GM23338 (cell line): ENCODE results near the gene PTPRN2. TPM values are rescaled to one million over a fixed set of nuclear protein-coding genes. Genes with fewer than 3 reads are reported as not detected.

Experiments used
- ATAC-seq: fragments of 200-7000 bp; cut with Tn5 transposase; 3 replicates; pipeline ENCODE4 v1.9.1; 2020
- DNase-seq: peaks from one replicate; pipeline ENCODE4 v3.0.0-alpha.2; 2015; ENCODE audit warnings: low spot score
- H2AFZ ChIP-seq: fragments of 200-600 bp; sonication (generic); 2 replicates; pipeline ENCODE4 v1.8.0; 2016; ENCODE audit warnings: antibody characterized with exemption, mild to moderate bottlenecking, moderate library complexity
- H3F3A ChIP-seq: fragments of 200-600 bp; sonication (generic); replicated peaks from 2 replicates; pipeline ENCODE4 v1.8.0; 2017; ENCODE audit warnings: antibody characterized with exemption, mixed run types, low read depth
- H3K27ac ChIP-seq: fragments of 200-600 bp; sonication (generic); 2 replicates; pipeline ENCODE4 v1.6.1; 2016; ENCODE audit warnings: low read depth
- H3K27me3 ChIP-seq: fragments of 200-600 bp; sonication (generic); 2 replicates; pipeline ENCODE4 v1.8.0; 2016; ENCODE audit warnings: mild to moderate bottlenecking, mixed run types, moderate library complexity; ENCODE audit not compliant: insufficient read depth
- H3K36me3 ChIP-seq: fragments of 200-600 bp; sonication (generic); 2 replicates; pipeline ENCODE4 v1.8.0; 2016; ENCODE audit warnings: mild to moderate bottlenecking; ENCODE audit not compliant: insufficient read depth
- H3K4me1 ChIP-seq: fragments of 200-600 bp; sonication (generic); 2 replicates; pipeline ENCODE4 v1.8.0; 2016; ENCODE audit warnings: mild to moderate bottlenecking, moderate library complexity; ENCODE audit not compliant: insufficient read depth
- H3K4me2 ChIP-seq: fragments of 200-600 bp; sonication (generic); 2 replicates; pipeline ENCODE4 v1.7.1; 2017; ENCODE audit warnings: mixed run types
- H3K4me3 ChIP-seq: fragments of 200-600 bp; sonication (generic); 2 replicates; pipeline ENCODE4 v1.6.1; 2016; ENCODE audit warnings: mixed run types
- H3K79me2 ChIP-seq: fragments of 200-600 bp; sonication (generic); replicated peaks from 2 replicates; pipeline ENCODE4 v1.8.0; 2017; ENCODE audit warnings: mild to moderate bottlenecking; ENCODE audit not compliant: insufficient read depth
- H3K9me2 ChIP-seq: fragments of 200-600 bp; sonication (generic); 2 replicates; pipeline ENCODE4 v1.8.0; 2017; ENCODE audit not compliant: insufficient read depth
- H4K20me1 ChIP-seq: fragments of 200-600 bp; sonication (generic); replicated peaks from 2 replicates; pipeline ENCODE4 v1.8.0; 2017; ENCODE audit warnings: mild to moderate bottlenecking; ENCODE audit not compliant: insufficient read depth
- H3K27ac Mint-ChIP-seq: 2 replicates; pipeline ENCODE4 v1.8.0; 2020; ENCODE audit warnings: inconsistent platforms, mild to moderate bottlenecking, moderate library complexity, mixed read lengths
- H3K27me3 Mint-ChIP-seq: 3 replicates; pipeline ENCODE4 v1.8.0; 2022; ENCODE audit warnings: low read depth, mild to moderate bottlenecking, moderate library complexity, mixed read lengths, inconsistent platforms; ENCODE audit not compliant: insufficient read depth, poor library complexity
- H3K36me3 Mint-ChIP-seq: 3 replicates; pipeline ENCODE4 v1.8.0; 2021; ENCODE audit warnings: low read depth, mild to moderate bottlenecking, inconsistent platforms, moderate library complexity, mixed read lengths
- H3K4me1 Mint-ChIP-seq: 3 replicates; pipeline ENCODE4 v1.8.0; 2020; ENCODE audit warnings: mild to moderate bottlenecking, inconsistent platforms, mixed read lengths
- H3K4me3 Mint-ChIP-seq: 3 replicates; pipeline ENCODE4 v1.8.0; 2021; ENCODE audit warnings: moderate library complexity, mild to moderate bottlenecking, inconsistent platforms, mixed read lengths
- H3K9me3 Mint-ChIP-seq: 3 replicates; pipeline ENCODE4 v1.8.0; 2020; ENCODE audit warnings: moderate library complexity, mild to moderate bottlenecking, inconsistent platforms, mixed read lengths
- CREB1 ChIP-seq: fragments of 250-450 bp; sonication (Bioruptor Pico); IDR thresholded peaks from 2 replicates; pipeline ENCODE4 v1.5.0; 2020; ENCODE audit warnings: low read depth, mild to moderate bottlenecking, moderate library complexity
- CTCF ChIP-seq, 2 experiments: fragments of 200-600 bp in 1 of 2; sonication (generic) in 1 of 2; conservative IDR thresholded peaks; 2 replicates each; pipeline versions ENCODE4 v1.5.1 to v1.6.1; 2016 to 2017; ENCODE audit warnings: antibody characterized with exemption in 2 of 2, low read depth in 2 of 2, mild to moderate bottlenecking in 2 of 2, moderate library complexity in 1 of 2
- ETS1 ChIP-seq: IDR thresholded peaks from 2 replicates; pipeline ENCODE4 v1.6.1; 2016; ENCODE audit warnings: antibody characterized with exemption
- EZH2 ChIP-seq: fragments of 200-600 bp; sonication (generic); IDR thresholded peaks from one replicate; pipeline ENCODE4 v1.8.0; 2017; ENCODE audit warnings: antibody characterized with exemption, mild to moderate bottlenecking, low read depth; ENCODE audit not compliant: unreplicated experiment
- EZH2phosphoT487 ChIP-seq: fragments of 200-600 bp; sonication (generic); IDR thresholded peaks from one replicate; pipeline ENCODE4 v1.8.1; 2018; ENCODE audit warnings: antibody characterized with exemption; ENCODE audit not compliant: unreplicated experiment
- JUNB ChIP-seq: IDR thresholded peaks from one replicate; pipeline ENCODE4 v1.6.1; 2016; ENCODE audit warnings: antibody characterized with exemption; ENCODE audit not compliant: unreplicated experiment
- NANOG ChIP-seq: IDR thresholded peaks from 2 replicates; pipeline ENCODE4 v1.6.1; 2016; ENCODE audit warnings: antibody characterized with exemption, borderline replicate concordance
- POLR2AphosphoS5 ChIP-seq: IDR thresholded peaks from 2 replicates; pipeline ENCODE4 v1.6.1; 2016; ENCODE audit warnings: antibody characterized with exemption, low read depth
- STAT1 ChIP-seq: IDR thresholded peaks from one replicate; pipeline ENCODE4 v1.6.1; 2016; ENCODE audit warnings: antibody characterized with exemption; ENCODE audit not compliant: unreplicated experiment
- ZNF114 ChIP-seq: fragments of 250-450 bp; sonication (Bioruptor Pico); IDR thresholded peaks from 2 replicates; pipeline ENCODE4 v1.5.0; 2020; ENCODE audit warnings: mild to moderate bottlenecking, moderate library complexity
- ZNF331 ChIP-seq: fragments of 250-450 bp; sonication (Bioruptor Pico); IDR thresholded peaks from 2 replicates; pipeline ENCODE4 v1.5.0; 2020; ENCODE audit warnings: low read depth, mild to moderate bottlenecking, moderate library complexity
- ZNF462 ChIP-seq: fragments of 250-450 bp; sonication (Bioruptor Pico); IDR thresholded peaks from 2 replicates; pipeline ENCODE4 v1.5.0; 2020; ENCODE audit warnings: mild to moderate bottlenecking, moderate library complexity
- polyA plus RNA-seq: library from polyadenylated mRNA; unstranded; fragments of >200 nt; fragmentation: Nextera tagmentation; extraction: Ambion mirVana; gene quantifications from 2 replicates; pipeline ENCODE4 v1.2.1, GENCODE V29; 2016
- total RNA-seq: library from RNA; depleted of rRNA; stranded (reverse); fragments of >200 nt; shearing (Covaris generic); gene quantifications from 2 replicates; pipeline ENCODE4 v1.2.3, GENCODE V29; 2014
- TF ChIP-seq, protein P1 (sequence below): IDR thresholded peaks from one replicate; pipeline ENCODE4 v1.6.1; 2018; ENCODE audit warnings: antibody characterized with exemption; ENCODE audit not compliant: unreplicated experiment

The PTPRN2 gene
- total and polyA plus RNA-seq, 2 experiments from 2014 or later = 0.87 to 4.0 TPM

DNA sequence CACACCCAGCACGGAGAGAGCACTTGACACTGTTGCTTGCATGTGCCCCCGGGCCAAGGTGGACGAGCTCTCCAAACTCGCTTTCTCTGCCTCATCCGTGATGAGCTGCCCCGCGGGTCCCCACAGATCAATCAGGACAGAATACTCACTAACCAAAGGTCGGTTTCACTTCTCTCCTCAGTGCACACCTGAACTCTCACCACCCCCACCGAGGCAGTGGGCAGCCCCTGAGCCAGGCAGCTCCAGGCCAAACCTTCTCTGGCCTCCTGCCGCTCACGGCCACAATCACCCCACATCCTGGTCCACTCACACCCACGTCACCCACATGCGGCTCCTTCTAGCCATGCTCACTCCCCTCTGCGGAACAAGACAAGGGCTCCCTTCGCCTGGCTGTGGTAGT, 806.9 kb downstream of the PTPRN2 start:
- H3K27ac Mint-ChIP-seq = no peak overlapping the region
- Histone ChIP-seq H3K27me3 (no peaks in the 10 kb centered on the region), H4K20me1 (no peaks in the 10 kb centered on the region), H3K9me2 (no peaks in the 10 kb centered on the region), H3K4me3 (no peak overlapping the region), H3F3A (no peaks in the 10 kb centered on the region), H3K79me2 (no peaks in the 10 kb centered on the region), H3K4me2 (no peak overlapping the region), H3K4me1 (no peaks in the 10 kb centered on the region), H3K27ac (no peak overlapping the region), H3K36me3 (no peaks in the 10 kb centered on the region), H2AFZ (no peak overlapping the region)
- peaks cover 12% of the 10 kb centered on the region for H3K27me3 Mint-ChIP-seq
- ATAC-seq = no peak
- H3K4me3 Mint-ChIP-seq = no peak overlapping the region
- peaks cover 89% of the 10 kb centered on the region for H3K9me3 Mint-ChIP-seq
- peaks cover 50% of the 10 kb centered on the region for H3K36me3 Mint-ChIP-seq
- no peak for TF ChIP-seq ZNF462 (CRISPR knock-in tag)
- TF ChIP-seq ZNF114 = no peak
- no peak for TF ChIP-seq ETS1
- TF ChIP-seq NANOG = no peak
- TF ChIP-seq, protein P1, sequence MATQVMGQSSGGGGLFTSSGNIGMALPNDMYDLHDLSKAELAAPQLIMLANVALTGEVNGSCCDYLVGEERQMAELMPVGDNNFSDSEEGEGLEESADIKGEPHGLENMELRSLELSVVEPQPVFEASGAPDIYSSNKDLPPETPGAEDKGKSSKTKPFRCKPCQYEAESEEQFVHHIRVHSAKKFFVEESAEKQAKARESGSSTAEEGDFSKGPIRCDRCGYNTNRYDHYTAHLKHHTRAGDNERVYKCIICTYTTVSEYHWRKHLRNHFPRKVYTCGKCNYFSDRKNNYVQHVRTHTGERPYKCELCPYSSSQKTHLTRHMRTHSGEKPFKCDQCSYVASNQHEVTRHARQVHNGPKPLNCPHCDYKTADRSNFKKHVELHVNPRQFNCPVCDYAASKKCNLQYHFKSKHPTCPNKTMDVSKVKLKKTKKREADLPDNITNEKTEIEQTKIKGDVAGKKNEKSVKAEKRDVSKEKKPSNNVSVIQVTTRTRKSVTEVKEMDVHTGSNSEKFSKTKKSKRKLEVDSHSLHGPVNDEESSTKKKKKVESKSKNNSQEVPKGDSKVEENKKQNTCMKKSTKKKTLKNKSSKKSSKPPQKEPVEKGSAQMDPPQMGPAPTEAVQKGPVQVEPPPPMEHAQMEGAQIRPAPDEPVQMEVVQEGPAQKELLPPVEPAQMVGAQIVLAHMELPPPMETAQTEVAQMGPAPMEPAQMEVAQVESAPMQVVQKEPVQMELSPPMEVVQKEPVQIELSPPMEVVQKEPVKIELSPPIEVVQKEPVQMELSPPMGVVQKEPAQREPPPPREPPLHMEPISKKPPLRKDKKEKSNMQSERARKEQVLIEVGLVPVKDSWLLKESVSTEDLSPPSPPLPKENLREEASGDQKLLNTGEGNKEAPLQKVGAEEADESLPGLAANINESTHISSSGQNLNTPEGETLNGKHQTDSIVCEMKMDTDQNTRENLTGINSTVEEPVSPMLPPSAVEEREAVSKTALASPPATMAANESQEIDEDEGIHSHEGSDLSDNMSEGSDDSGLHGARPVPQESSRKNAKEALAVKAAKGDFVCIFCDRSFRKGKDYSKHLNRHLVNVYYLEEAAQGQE = no peak
- no peak for TF ChIP-seq STAT1
- TF ChIP-seq POLR2AphosphoS5 = no peak
- TF ChIP-seq EZH2phosphoT487 = no peak
- no peak for TF ChIP-seq CREB1 (CRISPR knock-in tag)
- no peak for TF ChIP-seq CTCF (conservative IDR thresholded peaks at IDR 0.05; ENCODE audit: low read depth in 2 of 2)
- TF ChIP-seq EZH2 = no peak
- no peak for TF ChIP-seq ZNF331
- TF ChIP-seq JUNB = no peak
- H3K4me1 Mint-ChIP-seq = no peaks in the 10 kb centered on the region; the same call in 2 of the 3 replicates
- no peak for DNase-seq
